Loucy (cell line): ENCODE results near the gene OR6J1.

Experiments
- EZH2phosphoT487 ChIP-seq: fragments of 200-600 bp; IDR thresholded peaks from 2 replicates; pipeline ENCODE4 v1.6.1; 2018; ENCODE audit warnings: antibody characterized with exemption, mild to moderate bottlenecking, moderate library complexity, borderline replicate concordance
- TF ChIP-seq, protein P1 (sequence below): fragments of 200-600 bp; sonication (generic); conservative IDR thresholded peaks from 2 replicates; pipeline ENCODE4 v1.5.1; 2014; ENCODE audit warnings: mild to moderate bottlenecking, antibody characterized with exemption, low read length

DNA sequence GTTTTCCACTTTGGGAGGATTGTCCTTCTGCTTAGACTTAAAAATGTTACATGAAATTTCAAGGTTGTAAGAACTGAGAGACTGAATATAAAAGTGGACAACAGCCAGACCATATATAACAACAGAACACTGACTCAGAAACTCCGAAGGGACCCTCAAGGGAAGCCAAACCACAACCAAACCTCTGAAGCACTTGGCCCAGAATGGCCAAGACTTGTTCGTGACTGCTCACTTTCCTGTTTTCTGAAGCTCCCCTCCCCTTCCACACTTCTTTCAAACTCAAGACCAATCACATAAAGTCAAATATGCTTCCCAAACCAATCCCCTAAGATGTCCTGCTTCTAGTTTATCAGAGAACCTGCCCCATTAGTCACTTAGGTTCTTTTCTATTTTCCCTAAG is 13.7 kb downstream of the OR6J1 start:
- TF ChIP-seq, protein P1, sequence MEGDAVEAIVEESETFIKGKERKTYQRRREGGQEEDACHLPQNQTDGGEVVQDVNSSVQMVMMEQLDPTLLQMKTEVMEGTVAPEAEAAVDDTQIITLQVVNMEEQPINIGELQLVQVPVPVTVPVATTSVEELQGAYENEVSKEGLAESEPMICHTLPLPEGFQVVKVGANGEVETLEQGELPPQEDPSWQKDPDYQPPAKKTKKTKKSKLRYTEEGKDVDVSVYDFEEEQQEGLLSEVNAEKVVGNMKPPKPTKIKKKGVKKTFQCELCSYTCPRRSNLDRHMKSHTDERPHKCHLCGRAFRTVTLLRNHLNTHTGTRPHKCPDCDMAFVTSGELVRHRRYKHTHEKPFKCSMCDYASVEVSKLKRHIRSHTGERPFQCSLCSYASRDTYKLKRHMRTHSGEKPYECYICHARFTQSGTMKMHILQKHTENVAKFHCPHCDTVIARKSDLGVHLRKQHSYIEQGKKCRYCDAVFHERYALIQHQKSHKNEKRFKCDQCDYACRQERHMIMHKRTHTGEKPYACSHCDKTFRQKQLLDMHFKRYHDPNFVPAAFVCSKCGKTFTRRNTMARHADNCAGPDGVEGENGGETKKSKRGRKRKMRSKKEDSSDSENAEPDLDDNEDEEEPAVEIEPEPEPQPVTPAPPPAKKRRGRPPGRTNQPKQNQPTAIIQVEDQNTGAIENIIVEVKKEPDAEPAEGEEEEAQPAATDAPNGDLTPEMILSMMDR = no peak
- no peak for TF ChIP-seq EZH2phosphoT487
